Tibial nerve (tissue), 4 donors: ENCODE data around the gene TENM3.

Source experiments
- CTCF ChIP-seq, 5 experiments: fragments of 200-600 bp in 3 of 5; fragments of 450-650 bp in 2 of 5; sonication (generic) in 3 of 5; IDR thresholded peaks; one replicate each; pipeline ENCODE4 v1.5.1; 2016 to 2019; ENCODE audit warnings: antibody characterized with exemption in 5 of 5, mild to moderate bottlenecking in 3 of 5, moderate library complexity in 2 of 5
- EP300 ChIP-seq, 2 donors: sonication (generic); formaldehyde crosslinking; IDR thresholded peaks; one replicate each; pipeline ENCODE4 v1.6.1; 2017; ENCODE audit warnings: antibody characterized with exemption in 2 of 2, mild to moderate bottlenecking in 1 of 2
- POLR2A ChIP-seq, 2 donors: fragments of 450-650 bp; IDR thresholded peaks; one replicate each; pipeline ENCODE4 v1.6.1; 2017; ENCODE audit warnings: antibody characterized with exemption in 2 of 2, mild to moderate bottlenecking in 2 of 2, moderate library complexity in 2 of 2

GRCh38 chr4:182242787-182243186, 415 bp upstream of the TENM3 start:
- TF ChIP-seq CTCF (IDR thresholded peaks at IDR 0.05) (no peak), EP300 (IDR thresholded peaks at IDR 0.05) (no peak), POLR2A (IDR thresholded peaks at IDR 0.05) (no peak)
